Prostate gland (tissue), 2 donors: ENCODE data around the gene VPS52. TPM values are rescaled to one million over a fixed set of nuclear protein-coding genes. Genes with fewer than 3 reads are reported as not detected.
"Not testable (repeated sequence)": the region's sequence is repeated elsewhere in the genome, so short reads cannot be mapped to it uniquely, and the experiment has no call there.

Experiments
- DNase-seq: peaks from one replicate; pipeline ENCODE4 v3.0.0-alpha.2; 2019; ENCODE audit warnings: low spot score
- H3K27ac ChIP-seq, 2 donors: fragments of 200-600 bp; sonication (generic); 2 replicates each; pipeline ENCODE4 v1.5.1; 2017 to 2019
- H3K27me3 ChIP-seq: fragments of 200-600 bp; sonication (generic); replicated peaks from 2 replicates; pipeline ENCODE4 v1.5.1; 2019; ENCODE audit not compliant: insufficient read depth
- H3K36me3 ChIP-seq, 2 donors: fragments of 200-600 bp; sonication (generic); 1 replicate in 1 of 2; 2 replicates in 1 of 2; pipeline versions ENCODE4 v1.5.1 to v1.8.1; 2017 to 2019
- H3K4me1 ChIP-seq: fragments of 200-600 bp; sonication (generic); replicated peaks from 2 replicates; pipeline ENCODE4 v1.5.1; 2019
- H3K4me3 ChIP-seq, 2 donors: fragments of 200-600 bp; sonication (generic); 2 replicates each; pipeline ENCODE4 v1.5.1; 2017 to 2019
- H3K9me3 ChIP-seq: fragments of 200-600 bp; sonication (generic); 2 replicates; pipeline ENCODE4 v1.5.1; 2017
- POLR2A ChIP-seq: fragments of 450-650 bp; IDR thresholded peaks from one replicate; pipeline ENCODE4 v1.6.1; 2016; ENCODE audit warnings: antibody characterized with exemption, mild to moderate bottlenecking
- POLR2AphosphoS5 ChIP-seq: sonication (generic); formaldehyde crosslinking; IDR thresholded peaks from one replicate; pipeline ENCODE4 v1.6.1; 2017; ENCODE audit warnings: antibody characterized with exemption
- WGBS: methylation state at CpG from one replicate; pipeline ENCODE4 v1.1.5; 2018; 5-methylcytosine and 5-hydroxymethylcytosine counted together
- intact Hi-C: fragments of 100-400 bp; cut with DNase I; formaldehyde crosslinking; loops from one replicate; pipeline ENCODE4 v1.14.2; 2022
- total RNA-seq, 2 donors: library from RNA; depleted of rRNA; stranded (reverse); fragments of >200 nt; gene quantifications; one replicate each; pipeline ENCODE4 v1.1.0, GENCODE V29; 2016
- TF ChIP-seq, protein P1 (sequence below), 4 experiments: fragments of 200-600 bp in 2 of 4; fragments of 450-650 bp in 2 of 4; sonication (generic) in 2 of 4; IDR thresholded peaks; 1 replicate in 3 of 4; 2 replicates in 1 of 4; pipeline ENCODE4 v1.5.1; 2016 to 2019; ENCODE audit warnings: antibody characterized with exemption in 4 of 4, mild to moderate bottlenecking in 2 of 4, moderate library complexity in 2 of 4

The VPS52 gene
- total RNA-seq, 2 donors from 2014 or later: 42.2 to 55.0 TPM

- peak overlapping the region in 1 of 2 donors; percentile 93 for H3K27ac ChIP-seq
- peaks cover 0 to under 1% of the 10 kb centered on the region in 2 donors for H3K36me3 ChIP-seq
- intact Hi-C loops: loop anchor here (2.0 kb wide), 1 partner anchor 25 kb away; the partner anchor contains the start of gene RGL2
- H3K27me3 ChIP-seq: no peaks in the 10 kb centered on the region
- H3K9me3 ChIP-seq: no peaks in the 10 kb centered on the region
- no peak for TF ChIP-seq POLR2A
- WGBS: 58% methylated on average over 11 of the region's 11 CpGs
- H3K4me1 ChIP-seq: peaks cover 28% of the 10 kb centered on the region
- DNase-seq: no peak
- H3K4me3 ChIP-seq: peak overlapping the region; percentile 65 to 91
Observed at GRCh38 chr6:33273129-33273923, 1.6 kb upstream of the VPS52 start.

DNA sequence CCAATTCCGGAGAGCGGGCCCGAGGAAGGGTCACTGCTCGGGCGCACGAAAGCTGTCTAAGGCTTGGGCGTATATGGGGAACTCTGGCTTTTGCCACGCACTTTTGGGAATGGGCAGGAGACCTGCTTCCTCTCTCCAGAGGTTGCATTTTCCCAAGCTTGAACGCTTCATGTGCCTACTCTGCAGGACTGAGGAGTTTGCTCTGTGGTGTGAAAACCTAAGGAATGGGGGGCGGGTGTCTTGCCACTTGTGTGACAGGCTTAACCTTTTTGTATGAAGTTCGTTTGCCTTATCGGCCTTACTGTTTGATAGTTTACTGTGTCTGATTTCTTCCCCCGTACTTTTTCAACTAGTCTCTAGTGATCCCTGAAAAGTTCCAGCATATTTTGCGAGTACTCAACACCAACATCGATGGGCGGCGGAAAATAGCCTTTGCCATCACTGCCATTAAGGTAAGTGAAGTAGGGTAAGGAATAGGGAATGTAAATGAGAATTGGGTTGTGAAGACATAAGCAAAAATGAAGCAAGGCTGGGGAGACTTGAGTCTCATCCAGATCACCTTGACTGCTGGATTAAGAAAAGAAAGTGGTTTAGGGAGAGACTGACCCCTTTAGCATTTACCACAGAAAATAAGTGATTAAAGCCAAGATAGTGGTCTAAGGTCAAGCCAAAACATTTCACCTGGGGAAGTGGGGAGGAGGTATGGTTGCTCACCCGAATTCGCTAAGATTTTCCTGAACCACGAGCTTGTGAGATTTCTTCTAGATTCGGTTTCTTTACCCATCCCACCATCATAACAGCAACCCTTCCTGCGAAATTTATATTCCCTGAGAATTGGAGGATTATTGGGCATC is 826 bp upstream of the VPS52 start:
- Histone ChIP-seq H3K4me1 (peaks cover 28% of the 10 kb centered on the region), H3K9me3 (no peaks in the 10 kb centered on the region), H3K27me3 (no peaks in the 10 kb centered on the region), H3K36me3 (peaks cover 8% of the 10 kb centered on the region in 2 donors), H3K27ac (peak overlapping the region; percentile 83 to 93), H3K4me3 (peak overlapping the region; percentile 65 to 91)
- 5% methylated on average over 22 of the region's 22 CpGs for WGBS
- intact Hi-C loops: loop anchor here (2.0 kb wide), 1 partner anchor 26 kb away; the partner anchor contains the start of gene RGL2
- no peak for DNase-seq
- no peak for TF ChIP-seq POLR2A
- no peak for TF ChIP-seq POLR2AphosphoS5
- TF ChIP-seq, protein P1, sequence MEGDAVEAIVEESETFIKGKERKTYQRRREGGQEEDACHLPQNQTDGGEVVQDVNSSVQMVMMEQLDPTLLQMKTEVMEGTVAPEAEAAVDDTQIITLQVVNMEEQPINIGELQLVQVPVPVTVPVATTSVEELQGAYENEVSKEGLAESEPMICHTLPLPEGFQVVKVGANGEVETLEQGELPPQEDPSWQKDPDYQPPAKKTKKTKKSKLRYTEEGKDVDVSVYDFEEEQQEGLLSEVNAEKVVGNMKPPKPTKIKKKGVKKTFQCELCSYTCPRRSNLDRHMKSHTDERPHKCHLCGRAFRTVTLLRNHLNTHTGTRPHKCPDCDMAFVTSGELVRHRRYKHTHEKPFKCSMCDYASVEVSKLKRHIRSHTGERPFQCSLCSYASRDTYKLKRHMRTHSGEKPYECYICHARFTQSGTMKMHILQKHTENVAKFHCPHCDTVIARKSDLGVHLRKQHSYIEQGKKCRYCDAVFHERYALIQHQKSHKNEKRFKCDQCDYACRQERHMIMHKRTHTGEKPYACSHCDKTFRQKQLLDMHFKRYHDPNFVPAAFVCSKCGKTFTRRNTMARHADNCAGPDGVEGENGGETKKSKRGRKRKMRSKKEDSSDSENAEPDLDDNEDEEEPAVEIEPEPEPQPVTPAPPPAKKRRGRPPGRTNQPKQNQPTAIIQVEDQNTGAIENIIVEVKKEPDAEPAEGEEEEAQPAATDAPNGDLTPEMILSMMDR (IDR thresholded peaks at IDR 0.05): no peak

DNA sequence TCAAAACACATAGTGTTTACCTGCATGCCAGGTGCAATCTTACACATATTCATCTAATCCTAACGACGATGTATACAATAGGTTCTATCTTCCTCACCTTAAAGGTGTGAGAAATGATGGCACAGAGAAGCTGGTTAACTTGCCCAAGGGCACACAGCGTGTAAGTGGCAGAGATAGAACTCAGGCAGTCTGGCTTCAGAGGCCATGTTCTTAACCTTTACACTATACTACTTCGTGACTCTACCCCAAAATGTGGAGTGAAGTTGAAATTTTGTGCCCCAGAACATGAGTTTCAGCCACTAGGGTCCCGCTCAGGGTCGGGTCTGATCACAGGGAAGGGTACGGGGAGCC is 584 bp downstream of the VPS52 start:
- no peaks in the 10 kb centered on the region for H3K9me3 ChIP-seq
- H3K4me1 ChIP-seq: peaks cover 22% of the 10 kb centered on the region
- H3K4me3 ChIP-seq: peak overlapping the region; percentile 65 to 91
- H3K27me3 ChIP-seq: no peaks in the 10 kb centered on the region
- 2% methylated on average over 7 of the region's 7 CpGs for WGBS
- H3K36me3 ChIP-seq: peaks cover 10 to 22% of the 10 kb centered on the region in 2 donors
- peak overlapping the region; percentile 83 to 93 for H3K27ac ChIP-seq
- no peak for TF ChIP-seq POLR2AphosphoS5
- TF ChIP-seq, protein P1 (IDR thresholded peaks at IDR 0.05): no peak
- no peak for TF ChIP-seq POLR2A
- intact Hi-C loops: no loop called here
- no peak for DNase-seq

DNA sequence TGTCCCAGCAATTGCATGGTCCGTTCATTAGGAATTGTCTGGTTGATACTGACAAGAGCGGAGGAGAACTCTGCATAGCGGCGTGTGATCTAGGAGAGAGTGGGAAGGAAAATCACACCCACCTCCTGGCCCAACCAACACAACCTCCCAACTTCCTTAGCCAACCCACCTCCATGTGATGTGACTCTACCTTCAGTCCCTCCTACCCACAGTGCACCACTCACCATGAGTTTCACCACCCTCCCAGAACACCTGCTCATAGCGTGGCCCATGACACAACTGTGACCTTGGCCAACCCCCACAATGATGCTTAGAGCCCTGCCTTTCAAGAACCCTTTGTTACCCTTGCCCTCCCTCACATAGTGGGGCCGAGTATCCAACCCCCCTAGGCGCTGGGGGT is 7.7 kb downstream of the VPS52 start:
- H3K4me1 ChIP-seq: no peaks in the 10 kb centered on the region
- H3K27me3 ChIP-seq: no peaks in the 10 kb centered on the region
- H3K36me3 ChIP-seq: peaks cover 10 to 22% of the 10 kb centered on the region in 2 donors
- H3K9me3 ChIP-seq: no peaks in the 10 kb centered on the region
- H3K4me3 ChIP-seq: no peak overlapping the region
- TF ChIP-seq POLR2AphosphoS5: no peak
- TF ChIP-seq, protein P1 (IDR thresholded peaks at IDR 0.05): no peak
- TF ChIP-seq POLR2A: no peak
- no peak for DNase-seq
- WGBS: 94% methylated on average over 7 of the region's 7 CpGs
- no peak overlapping the region for H3K27ac ChIP-seq
- intact Hi-C loops: no loop called here

- DNase-seq, H3K27me3 ChIP-seq, H3K9me3 ChIP-seq, intact Hi-C loops, H3K27ac ChIP-seq, H3K4me3 ChIP-seq, H3K4me1 ChIP-seq: not testable (repeated sequence)
- peaks cover 2 to 14% of the 10 kb centered on the region in 2 donors for H3K36me3 ChIP-seq
- 95% methylated on average over 3 of the region's 3 CpGs for WGBS
Observed at GRCh38 chr6:33262490-33262889, 9.2 kb downstream of the VPS52 start.
